ENCODE measurements around the gene ZBTB21. TPM values are rescaled to one million over a fixed set of nuclear protein-coding genes. Genes with fewer than 3 reads are reported as not detected.

ZBTB21 gene
- total and polyA plus RNA-seq, 9 of the 15 experiments (the other 6 are each of a cell fraction or from before 2014, with no cell fraction given) = 2.2 to 15.2 (median 8.7) TPM

- in situ Hi-C loops (cut with MboI) (no loop called here), intact Hi-C loops (cut with micrococcal nuclease) (no loop called here)
- Histone ChIP-seq H3K79me2 (ENCODE audit: control insufficient read depth, insufficient read depth, low read length) (peaks cover 37% of the 10 kb centered on the region), H3K27me3 (ENCODE audit: control insufficient read depth in 2 of 2, insufficient read depth in 2 of 2, low read length in 2 of 2) (no peaks in the 10 kb centered on the region; a peak in 1 of 5 replicates), H3K4me3 (no peak overlapping the region), H3K9me1 (ENCODE audit: control insufficient read depth, insufficient read depth, low read length) (no peaks in the 10 kb centered on the region), H3K9me3 (replicated peaks; ENCODE audit: control insufficient read depth, insufficient read depth, low read depth, low read length) (no peaks in the 10 kb centered on the region), H4K20me1 (replicated peaks; ENCODE audit: control insufficient read depth, insufficient read depth, low read length) (peaks cover 17% of the 10 kb centered on the region; the same call in 1 of the 2 replicates), H3K4me1 (replicated peaks in 1 of 2; ENCODE audit: control insufficient read depth in 2 of 2, insufficient read depth in 2 of 2, low read length in 2 of 2) (peaks cover 13 to 29% of the 10 kb centered on the region in 2 experiments), H2AFZ (ENCODE audit: low read depth, low read length) (no peak overlapping the region), H3K9ac (ENCODE audit: insufficient read depth in 1 of 2, low read depth in 2 of 2, low read length in 2 of 2) (no peak overlapping the region), H3K27ac (ENCODE audit: extremely low read depth, low read depth, low read length) (no peak overlapping the region), H3K4me2 (ENCODE audit: insufficient read depth, low read length) (no peak overlapping the region), H3K36me3 (ENCODE audit: control insufficient read depth, insufficient read depth, low read length) (peaks cover 7% of the 10 kb centered on the region; the same call in 1 of the 3 replicates)
- WGBS (ENCODE audit: insufficient coverage, low coverage, missing lambda C conversion rate) = 75% methylated on average over 9 of the region's 9 CpGs
- BruUV-seq (replicated peaks) = no TSS peak
- ATAC-seq (no peak), FAIRE-seq (no peak), DNase-seq (ENCODE audit: extremely low read depth in 1 of 4, low spot score in 3 of 4) (no peak)
- ChIA-PET CTCF (ENCODE audit: low intra/inter-chr PET ratio) (no interaction called here), POLR2A (interaction anchor here (0.7 to 0.8 kb wide), 4 partner anchors 9 to 26 kb away, joined by 3 read pairs; no protein-coding TSS in a partner anchor)
- no peak for TF ChIP-seq ZBTB12 (CRISPR knock-in tag; IDR thresholded peaks at IDR 0.05)
- no peak for TF ChIP-seq CBFB (CRISPR knock-in tag; IDR thresholded peaks at IDR 0.05)
- no peak for TF ChIP-seq TFE3 (CRISPR knock-in tag; IDR thresholded peaks at IDR 0.05)
- no peak for TF ChIP-seq POLR3A (IDR thresholded peaks at IDR 0.05; ENCODE audit: borderline replicate concordance, extremely low read depth, insufficient read depth, insufficient read length)
- no peak for TF ChIP-seq DLX4 (CRISPR knock-in tag; IDR thresholded peaks at IDR 0.05)
- no peak for TF ChIP-seq ZC3H4 (CRISPR knock-in tag; IDR thresholded peaks at IDR 0.05; ENCODE audit: borderline replicate concordance)
- TF ChIP-seq SNIP1 (IDR thresholded peaks at IDR 0.05; ENCODE audit: low read depth) = no peak
- TF ChIP-seq E4F1 (CRISPR knock-in tag; IDR thresholded peaks at IDR 0.05; ENCODE audit: borderline replicate concordance) = no peak
- no peak for TF ChIP-seq THRA (IDR thresholded peaks at IDR 0.05)
- TF ChIP-seq GATA2 (CRISPR knock-in tag; IDR thresholded peaks at IDR 0.05) = no peak
- TF ChIP-seq ZKSCAN8 (CRISPR knock-in tag; IDR thresholded peaks at IDR 0.05) = no peak
- no peak for TF ChIP-seq GATAD2B (IDR thresholded peaks at IDR 0.05; ENCODE audit: borderline replicate concordance)
- no peak for TF ChIP-seq ELF1 (tag; IDR thresholded peaks at IDR 0.05)
- TF ChIP-seq OTX1 (CRISPR knock-in tag; IDR thresholded peaks at IDR 0.05) = no peak
Measured at GRCh38 chr21:41948078-41948895, 61.9 kb downstream of the ZBTB21 start.

Data from K562 (cell line).